SK-N-SH (cell line): Measurements from ENCODE around the gene SERINC2.
"Not testable (repeated sequence)": the region's sequence is repeated elsewhere in the genome, so short reads cannot be mapped to it uniquely, and the experiment has no call there.

ENCODE experiments used
- FOXM1 ChIP-seq: IDR thresholded peaks from 2 replicates; pipeline ENCODE4 v1.4.0; 2012; ENCODE audit warnings: low read depth, mild to moderate bottlenecking
- JUND ChIP-seq: IDR thresholded peaks from 2 replicates; pipeline ENCODE4 v1.4.0; 2012
- MXI1 ChIP-seq: IDR thresholded peaks from 2 replicates; pipeline ENCODE4 v1.6.1; 2012; ENCODE audit warnings: mild to moderate bottlenecking, low read depth, low read length, improper control_type of control experiment
- NRF1 ChIP-seq: IDR thresholded peaks from 2 replicates; pipeline ENCODE4 v1.6.1; 2012; ENCODE audit warnings: low read depth, mild to moderate bottlenecking, low read length
- PBX3 ChIP-seq: IDR thresholded peaks from 2 replicates; pipeline ENCODE4; 2012
- POLR2AphosphoS5 ChIP-seq: IDR thresholded peaks from 2 replicates; pipeline ENCODE4 v1.6.1; 2012; ENCODE audit warnings: low read depth, low read length
- SMC3 ChIP-seq: IDR thresholded peaks from 2 replicates; pipeline ENCODE4 v1.6.1; 2012; ENCODE audit warnings: low read depth, low read length, improper control_type of control experiment
- ZBTB33 ChIP-seq: IDR thresholded peaks from 2 replicates; pipeline ENCODE4 v1.4.0; 2012; ENCODE audit warnings: low read depth, borderline replicate concordance
- TF ChIP-seq, protein P1 (sequence below): fragments of 200-600 bp; sonication (generic); IDR thresholded peaks from 2 replicates; pipeline ENCODE4 v1.6.1; 2017; ENCODE audit warnings: antibody characterized with exemption, mild to moderate bottlenecking, moderate library complexity

- TF ChIP-seq JUND, ZBTB33, POLR2AphosphoS5, NRF1, FOXM1, MXI1, PBX3, SMC3: not testable (repeated sequence)
- TF ChIP-seq, protein P1, sequence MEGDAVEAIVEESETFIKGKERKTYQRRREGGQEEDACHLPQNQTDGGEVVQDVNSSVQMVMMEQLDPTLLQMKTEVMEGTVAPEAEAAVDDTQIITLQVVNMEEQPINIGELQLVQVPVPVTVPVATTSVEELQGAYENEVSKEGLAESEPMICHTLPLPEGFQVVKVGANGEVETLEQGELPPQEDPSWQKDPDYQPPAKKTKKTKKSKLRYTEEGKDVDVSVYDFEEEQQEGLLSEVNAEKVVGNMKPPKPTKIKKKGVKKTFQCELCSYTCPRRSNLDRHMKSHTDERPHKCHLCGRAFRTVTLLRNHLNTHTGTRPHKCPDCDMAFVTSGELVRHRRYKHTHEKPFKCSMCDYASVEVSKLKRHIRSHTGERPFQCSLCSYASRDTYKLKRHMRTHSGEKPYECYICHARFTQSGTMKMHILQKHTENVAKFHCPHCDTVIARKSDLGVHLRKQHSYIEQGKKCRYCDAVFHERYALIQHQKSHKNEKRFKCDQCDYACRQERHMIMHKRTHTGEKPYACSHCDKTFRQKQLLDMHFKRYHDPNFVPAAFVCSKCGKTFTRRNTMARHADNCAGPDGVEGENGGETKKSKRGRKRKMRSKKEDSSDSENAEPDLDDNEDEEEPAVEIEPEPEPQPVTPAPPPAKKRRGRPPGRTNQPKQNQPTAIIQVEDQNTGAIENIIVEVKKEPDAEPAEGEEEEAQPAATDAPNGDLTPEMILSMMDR: not testable (repeated sequence)
These were observed 59.3 kb downstream of the SERINC2 start for GRCh38 chr1:31472314-31472651.
